Activated T-cell treated with anti-CD3 and anti-CD28 coated beads for 48 hours (primary cell): Measurements from ENCODE around the gene ATP11B.
"Not testable (repeated sequence)": the region's sequence is repeated elsewhere in the genome, so short reads cannot be mapped to it uniquely, and the experiment has no call there.

Experiments
- DNase-seq: peaks from one replicate; pipeline ENCODE4 v3.0.0-alpha.2; 2020; ENCODE audit warnings: low read depth

The ATP11B gene

DNA sequence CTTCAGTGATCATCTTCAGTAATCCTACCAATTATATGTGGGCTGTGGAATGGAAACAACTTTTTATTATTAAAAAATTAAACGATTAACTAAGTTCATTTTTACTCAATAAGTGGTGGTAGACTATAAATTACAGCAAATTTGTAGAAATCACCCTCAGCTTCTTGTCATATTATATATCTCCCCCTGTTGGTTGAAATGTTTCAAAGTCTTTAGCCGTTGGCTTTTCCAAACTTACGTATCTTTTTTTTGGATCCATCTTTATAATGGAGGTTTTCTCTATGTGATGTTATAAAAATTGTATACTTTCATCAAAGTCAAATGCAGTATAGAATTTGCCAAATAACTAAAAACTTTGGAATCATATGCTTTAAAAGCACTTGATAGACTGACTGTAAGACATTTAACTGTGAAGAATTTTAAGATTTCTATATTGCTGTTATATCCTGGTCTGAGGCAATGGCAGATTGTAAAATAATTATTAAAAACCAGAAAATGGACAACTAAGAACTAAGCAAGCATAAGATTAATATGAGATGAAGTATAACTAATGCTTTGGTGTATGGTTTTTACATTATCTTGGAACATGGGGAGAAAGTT is 44.7 kb downstream of the ATP11B start:
- no peak for DNase-seq

DNA sequence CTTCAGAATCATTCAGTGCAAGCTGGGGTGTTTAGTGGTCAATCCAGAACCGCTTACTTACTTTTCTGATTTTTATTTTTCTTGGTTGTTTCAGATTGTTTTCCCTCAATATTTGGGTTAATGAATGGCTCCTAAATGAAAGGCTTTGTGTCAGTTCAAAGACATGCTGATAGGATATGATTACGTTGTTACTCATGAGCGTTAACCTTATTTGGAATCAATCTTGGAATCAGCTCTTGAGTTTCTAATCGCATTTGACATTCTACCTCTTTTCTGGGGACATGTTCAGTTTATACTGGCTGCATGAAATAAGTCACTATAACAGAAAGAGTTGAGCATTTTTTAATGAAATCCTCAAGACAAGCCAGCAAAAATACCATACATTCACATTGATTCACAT is 50.2 kb downstream of the ATP11B start:
- no peak for DNase-seq

DNA sequence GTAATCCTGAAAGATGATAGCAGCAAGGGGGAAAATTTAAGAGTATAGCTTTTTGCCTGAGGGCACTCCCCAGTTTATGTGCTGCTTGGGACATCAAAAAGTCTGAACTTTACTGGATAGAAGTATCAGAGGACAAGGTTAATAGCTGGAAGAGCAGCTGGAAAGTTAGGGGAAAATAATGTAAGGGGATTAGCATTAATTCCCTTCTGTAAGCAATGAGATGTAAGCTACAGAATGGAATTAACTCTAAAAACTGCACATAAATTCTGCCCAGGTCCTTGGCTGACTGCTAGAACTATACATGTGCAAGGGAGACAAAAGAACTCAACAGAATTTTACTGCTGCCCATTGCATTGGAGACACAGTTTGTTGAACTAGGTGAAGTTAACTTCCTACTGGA is 55.6 kb downstream of the ATP11B start:
- DNase-seq = no peak

DNA sequence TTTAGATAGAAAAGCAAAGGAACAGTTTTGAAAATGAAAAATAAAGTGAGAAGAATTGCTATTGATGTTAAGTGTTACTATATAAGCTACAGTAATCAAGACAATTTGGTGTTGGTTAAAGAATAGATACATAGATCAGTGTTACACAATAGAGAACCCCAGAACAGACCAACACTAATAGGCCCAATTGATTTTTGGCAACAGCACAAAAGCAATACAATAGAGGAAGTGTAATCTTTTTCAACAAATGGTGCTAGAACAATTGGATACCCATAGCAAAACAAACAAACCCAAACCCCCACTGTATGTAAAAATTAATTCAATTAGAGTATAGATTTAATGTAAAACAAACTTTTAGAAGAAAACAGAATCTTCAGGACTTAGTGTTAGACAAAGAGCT is 61.8 kb downstream of the ATP11B start:
- no peak for DNase-seq

DNA sequence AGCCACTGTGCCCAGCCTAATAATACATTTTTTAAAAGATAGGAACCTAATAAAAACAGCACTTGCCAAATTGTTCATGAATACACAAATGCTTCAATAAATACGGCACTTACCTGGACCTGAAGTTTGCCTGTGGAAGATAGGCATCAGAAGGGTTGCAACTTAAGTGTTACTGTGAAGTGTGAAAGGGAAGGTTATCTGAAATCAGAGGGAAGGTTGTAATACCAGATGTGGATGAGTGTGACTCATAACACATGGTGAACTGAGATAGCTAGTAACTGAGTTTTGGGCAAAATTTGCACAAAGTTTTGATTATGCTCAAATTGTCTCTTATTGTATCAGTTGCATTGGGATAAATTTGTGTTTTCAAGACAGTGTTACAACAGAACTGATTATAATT is 68.0 kb downstream of the ATP11B start:
- DNase-seq = no peak

DNA sequence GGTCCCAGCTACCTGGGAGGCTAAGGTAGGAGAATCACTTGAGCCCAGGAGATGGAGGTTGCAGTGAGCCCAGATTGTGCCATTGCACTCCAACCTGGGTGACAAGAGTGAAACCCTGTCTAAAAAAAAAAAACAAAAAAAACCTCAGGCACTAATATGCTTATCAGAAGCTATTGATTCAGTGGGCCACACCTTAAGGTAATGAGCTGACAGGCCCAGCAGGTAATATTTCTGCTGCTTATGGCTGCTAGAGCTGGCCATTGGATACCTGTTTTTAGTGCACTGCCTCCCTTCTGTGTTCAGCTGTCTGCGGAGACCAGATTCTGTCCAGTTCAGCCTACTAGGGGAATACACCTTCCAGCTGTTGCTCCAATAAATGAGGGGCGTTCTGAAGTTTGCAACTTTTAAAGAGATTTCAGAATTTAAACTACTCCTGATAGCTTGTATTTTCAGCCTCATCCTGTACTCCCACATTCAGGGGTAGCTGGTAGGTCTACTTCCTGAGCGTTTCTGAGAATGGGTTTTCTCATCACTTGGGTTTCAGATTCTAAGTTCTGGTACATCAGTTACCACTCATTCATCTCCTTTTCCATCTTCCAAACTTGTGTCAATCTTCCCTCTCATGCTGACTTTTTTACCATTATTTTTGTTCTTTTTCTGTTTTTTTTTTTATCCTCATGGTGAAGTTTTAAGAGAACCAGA is 69.0 kb downstream of the ATP11B start:
- no peak for DNase-seq

DNA sequence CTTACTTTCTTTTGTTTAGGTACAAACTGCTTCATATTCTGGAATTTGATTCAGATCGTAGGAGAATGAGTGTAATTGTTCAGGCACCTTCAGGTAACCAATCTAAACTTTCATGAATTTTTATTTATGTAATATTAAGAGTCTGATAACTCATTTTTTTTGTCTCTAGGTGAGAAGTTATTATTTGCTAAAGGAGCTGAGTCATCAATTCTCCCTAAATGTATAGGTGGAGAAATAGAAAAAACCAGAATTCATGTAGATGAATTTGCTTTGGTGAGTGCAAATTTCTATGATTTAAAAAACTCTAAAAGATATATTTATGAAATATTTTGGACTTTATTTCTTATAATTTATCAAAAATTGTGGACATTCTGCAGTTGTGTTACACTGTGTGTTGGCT is 75.8 kb downstream of the ATP11B start:
- DNase-seq = no peak

DNA sequence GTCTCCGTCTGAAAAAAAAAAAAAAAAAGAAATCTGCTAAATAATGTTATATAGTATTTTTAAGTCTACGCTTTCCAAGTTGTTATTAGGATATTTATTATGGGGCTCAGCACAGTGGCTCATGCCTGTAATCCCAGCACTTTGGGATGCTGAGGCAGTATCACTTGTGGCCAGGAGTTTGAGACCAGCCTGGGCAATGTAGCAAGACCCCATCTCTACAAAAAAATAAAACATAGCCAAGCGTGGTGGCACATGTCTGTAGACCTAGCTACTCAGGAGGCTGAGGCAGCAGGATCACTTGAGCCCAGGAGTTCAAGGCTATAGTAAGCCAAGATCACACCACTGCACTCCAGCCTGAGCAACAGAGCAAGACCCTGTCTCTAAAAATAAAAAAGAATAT is 77.6 kb downstream of the ATP11B start:
- DNase-seq = not testable (repeated sequence)

DNA sequence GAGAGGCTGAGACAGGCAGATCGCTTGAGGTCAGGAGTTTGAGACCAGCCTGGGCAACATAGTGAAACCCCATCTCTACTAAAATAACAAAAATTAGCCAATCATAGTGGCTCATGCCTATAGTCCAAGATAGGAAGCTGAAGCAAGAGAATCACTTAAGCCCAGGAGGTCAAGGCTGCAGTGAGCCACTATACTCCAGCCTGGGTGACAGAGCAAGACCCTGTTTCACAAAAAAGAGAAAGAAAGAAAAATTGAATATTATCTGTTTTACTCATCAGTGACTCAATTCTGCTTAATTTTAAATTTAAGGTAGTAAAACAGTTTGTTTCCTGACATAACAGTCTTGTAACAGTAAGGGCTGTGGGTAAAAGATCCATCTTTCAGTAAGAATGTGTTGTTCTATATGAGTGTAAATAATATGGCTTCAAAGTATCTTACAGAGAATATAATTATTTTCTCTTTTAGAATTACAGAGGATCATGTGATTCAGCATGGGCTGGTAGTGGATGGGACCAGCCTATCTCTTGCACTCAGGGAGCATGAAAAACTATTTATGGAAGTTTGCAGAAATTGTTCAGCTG is 85.8 kb downstream of the ATP11B start:
- DNase-seq = no peak

DNA sequence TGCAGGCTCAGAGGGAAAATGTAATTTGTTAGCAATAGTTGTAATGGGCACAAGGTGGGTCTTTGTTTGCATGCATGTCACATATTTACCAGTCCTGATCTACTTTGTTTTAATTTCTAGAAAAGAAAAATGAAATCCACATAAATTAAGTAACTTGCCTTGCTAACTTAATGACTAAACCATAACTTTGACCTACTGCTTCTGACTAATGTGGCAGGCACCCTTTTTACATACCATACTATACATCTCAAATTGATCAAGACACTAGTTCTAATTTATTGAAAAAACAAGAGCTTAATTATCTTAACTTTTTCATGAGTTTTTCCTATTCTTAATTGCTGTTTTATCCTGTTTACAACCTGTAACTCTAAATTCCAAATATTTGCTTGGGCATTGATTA is 93.2 kb downstream of the ATP11B start:
- DNase-seq = no peak

DNA sequence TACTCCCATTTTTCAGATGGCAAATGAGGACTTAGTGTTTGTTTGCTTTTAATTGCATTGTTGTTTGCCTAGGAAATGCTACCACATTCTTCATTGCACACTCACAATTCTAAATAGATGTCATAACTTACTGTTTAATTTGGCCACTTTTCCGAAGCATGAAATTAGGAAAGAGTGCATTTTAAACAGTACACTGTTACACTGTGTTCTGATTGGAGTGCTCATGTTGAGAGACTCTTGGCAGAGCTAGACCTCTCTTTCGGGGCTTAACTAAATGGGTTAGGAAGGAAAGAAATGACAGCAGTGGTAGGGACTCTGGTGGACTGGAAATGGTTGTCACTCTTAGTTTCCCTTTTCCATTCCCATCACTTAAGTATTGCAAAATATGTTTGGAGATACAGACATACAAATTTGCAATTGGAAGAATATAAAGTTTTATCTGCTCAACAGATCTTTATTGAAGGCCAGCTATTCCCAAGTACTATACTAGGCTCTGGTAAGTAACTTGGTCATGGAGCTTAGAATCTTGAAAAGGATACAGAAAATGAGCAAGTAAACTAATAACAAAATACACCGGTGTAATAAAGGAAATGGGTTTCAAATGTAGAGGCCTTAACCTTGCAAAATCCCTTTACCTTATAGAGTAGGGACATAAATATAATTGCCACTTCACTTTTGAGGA is 96.8 kb downstream of the ATP11B start:
- DNase-seq = no peak

DNA sequence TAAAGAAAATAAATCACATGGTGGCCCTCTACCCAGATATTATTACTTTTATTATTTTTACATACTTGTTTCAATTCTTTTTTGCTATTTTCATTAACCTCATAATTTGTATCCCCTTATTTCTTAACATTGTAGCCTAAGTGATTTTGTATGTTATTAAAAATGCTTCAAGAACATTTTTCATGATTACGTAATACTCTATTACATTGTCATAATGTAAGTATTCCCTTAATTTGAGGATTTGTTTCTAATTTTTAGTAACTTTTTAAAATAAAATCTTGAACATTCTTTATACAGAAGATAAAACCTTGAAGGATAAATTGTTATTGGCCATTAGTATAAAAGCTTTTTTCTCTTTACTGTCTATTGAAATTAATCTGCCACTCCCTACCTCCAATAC is 98.1 kb downstream of the ATP11B start:
- DNase-seq = no peak

DNA sequence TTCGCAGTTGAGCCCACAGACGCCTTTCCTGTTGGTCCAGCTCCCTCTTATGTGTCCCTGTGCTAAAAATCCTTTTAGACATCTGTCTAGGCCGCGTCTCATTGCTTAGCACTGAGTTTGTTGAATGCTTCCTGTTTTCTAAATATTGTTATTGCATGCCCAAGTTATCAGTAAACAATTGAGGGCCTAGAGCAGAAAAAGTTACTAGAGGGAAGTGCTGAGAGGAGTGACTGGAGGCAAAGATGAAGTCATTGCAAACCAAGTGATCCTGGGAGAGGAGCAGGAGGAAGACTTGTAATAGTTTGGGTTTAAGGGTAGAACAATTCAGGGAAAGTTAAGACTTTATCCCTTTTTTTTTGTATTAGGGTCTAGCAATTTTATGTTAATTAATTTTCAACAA is 98.9 kb downstream of the ATP11B start:
- DNase-seq = no peak

DNA sequence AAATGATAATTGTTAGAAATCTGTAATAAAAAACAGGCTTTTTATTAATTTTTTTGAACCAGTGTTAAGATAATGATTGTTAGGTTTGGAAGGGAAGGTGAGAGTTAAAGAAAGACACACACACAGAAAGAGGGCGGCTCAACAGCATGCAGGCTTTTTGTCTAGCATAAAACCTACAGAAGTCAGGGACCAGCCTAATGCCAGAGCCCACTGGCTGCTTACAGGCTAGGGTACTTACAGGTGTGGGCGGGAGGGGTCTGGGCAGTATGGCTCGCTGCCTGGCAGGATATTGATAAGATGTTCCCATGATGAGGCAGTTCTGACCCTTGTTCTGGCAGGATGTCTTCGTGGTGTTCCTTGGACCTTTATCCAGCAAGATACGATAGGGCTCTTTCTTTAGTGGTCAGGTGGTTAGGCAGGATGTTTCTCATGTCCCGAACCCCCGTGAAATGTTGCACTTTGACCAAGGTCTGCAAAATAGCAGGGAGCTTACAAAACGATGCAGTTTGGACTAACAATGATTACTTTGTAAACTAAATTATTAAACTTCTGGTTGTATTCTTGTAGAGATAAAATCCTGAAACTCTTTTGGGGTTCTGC is 102.3 kb downstream of the ATP11B start:
- no peak for DNase-seq

DNA sequence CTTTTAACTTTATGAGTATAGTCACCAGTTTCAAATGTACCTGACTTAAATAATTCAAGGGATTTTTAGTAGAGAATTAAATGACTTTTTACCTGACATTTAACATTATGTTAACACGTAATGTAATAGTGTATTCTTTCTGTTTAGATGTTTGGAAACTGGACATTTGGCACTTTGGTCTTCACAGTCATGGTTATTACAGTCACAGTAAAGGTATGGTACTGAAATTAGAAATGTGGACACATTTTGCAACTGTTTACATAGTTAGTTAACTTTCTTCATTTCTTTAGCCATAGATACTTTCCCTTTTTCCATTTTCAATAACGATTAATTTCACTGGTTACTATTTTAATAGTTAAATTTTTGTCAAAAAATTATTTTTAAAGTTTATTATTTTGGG is 103.2 kb downstream of the ATP11B start:
- no peak for DNase-seq

DNA sequence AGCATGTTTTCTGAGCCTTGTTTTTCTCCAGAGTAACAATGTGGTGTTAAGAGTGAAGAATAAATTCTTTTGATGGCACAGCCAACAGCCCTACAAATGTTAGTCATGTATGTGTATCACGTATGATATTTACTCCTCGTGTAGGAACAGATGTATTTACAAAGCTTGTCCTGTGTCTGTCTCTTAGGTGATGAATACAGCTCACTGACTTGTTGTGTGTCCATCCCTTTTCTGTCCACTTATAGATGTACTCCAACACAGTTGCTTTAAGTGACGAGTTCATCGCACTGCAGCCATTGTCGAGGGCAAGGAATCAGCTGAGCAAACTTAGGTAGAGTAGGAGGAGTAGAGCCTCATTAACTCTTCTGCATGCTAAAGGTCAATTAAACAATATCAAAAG is 108.9 kb downstream of the ATP11B start:
- no peak for DNase-seq

DNA sequence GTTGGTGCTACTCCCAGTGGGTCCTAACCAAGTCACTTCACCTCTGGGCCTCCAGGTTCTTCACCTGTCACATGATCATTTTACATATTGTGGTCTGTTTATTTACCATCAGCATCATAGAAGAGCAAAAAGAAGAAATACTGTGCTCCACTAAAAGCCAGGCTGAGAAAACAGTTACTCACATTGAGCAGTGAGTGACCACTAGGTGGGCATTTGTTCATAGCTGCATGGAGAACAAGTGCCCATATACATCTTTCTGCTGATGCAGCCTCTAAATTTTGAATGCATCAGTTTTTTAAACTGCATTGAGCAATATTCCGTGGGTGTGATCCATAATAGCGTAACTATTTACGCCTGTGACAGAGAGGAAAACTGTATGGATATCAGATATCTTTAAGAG is 110.9 kb downstream of the ATP11B start:
- no peak for DNase-seq

DNA sequence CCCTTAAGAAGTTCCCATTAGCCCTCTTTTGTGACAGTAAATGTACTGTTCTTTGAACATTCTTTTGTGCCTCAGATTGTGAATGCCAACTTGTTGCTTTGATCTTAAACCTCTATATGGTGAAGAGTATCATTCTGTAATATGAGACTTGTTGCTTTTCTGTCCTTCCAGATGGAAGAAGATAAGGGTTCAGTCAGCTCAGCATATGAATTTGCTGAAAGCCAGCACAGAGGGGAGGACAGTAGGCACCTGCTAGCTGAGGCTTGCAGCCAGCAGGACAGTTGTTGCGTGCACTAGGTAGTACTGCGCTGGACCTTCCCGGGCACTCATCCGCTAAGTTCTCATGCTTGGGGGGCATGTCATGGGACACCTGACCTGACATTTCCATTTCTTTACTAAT is 112.3 kb downstream of the ATP11B start:
- DNase-seq = no peak

DNA sequence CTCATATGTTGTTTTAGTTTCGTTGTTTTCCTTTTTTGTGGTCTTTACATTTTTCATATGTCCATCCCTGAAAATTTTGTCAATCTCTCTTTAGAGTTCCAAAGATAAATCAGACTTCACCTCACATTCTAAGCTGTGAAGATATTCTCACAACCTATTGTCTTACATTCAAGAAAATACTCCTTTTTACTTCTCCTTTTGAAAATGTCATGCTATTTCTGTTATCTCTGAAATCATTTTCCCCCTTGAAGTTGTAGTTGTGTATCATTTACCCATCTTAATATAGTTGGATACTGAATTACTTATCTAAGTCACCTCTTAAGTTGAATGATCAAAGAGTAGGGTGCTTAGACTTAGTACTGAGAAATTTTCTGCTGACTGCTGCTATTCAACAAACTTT is 112.7 kb downstream of the ATP11B start:
- DNase-seq = no peak

DNA sequence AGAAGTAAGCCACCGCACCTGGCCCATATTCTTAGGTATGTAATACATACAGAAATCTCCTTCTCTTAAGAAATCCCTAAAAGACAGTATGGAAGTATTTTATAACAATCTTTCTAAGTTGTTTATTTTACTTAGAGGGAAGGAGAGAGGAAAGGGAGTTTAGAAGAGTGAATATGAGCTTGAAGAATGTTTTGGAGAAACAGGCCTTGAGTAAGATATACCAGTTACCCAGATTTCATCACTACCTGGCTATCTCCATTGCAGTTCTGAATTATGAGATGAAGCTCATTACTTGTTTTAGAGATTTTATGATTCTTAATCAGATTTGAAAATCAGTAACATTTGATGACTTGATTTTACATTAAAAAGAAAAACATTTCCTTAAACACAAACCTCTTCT is 115.2 kb downstream of the ATP11B start:
- no peak for DNase-seq

DNA sequence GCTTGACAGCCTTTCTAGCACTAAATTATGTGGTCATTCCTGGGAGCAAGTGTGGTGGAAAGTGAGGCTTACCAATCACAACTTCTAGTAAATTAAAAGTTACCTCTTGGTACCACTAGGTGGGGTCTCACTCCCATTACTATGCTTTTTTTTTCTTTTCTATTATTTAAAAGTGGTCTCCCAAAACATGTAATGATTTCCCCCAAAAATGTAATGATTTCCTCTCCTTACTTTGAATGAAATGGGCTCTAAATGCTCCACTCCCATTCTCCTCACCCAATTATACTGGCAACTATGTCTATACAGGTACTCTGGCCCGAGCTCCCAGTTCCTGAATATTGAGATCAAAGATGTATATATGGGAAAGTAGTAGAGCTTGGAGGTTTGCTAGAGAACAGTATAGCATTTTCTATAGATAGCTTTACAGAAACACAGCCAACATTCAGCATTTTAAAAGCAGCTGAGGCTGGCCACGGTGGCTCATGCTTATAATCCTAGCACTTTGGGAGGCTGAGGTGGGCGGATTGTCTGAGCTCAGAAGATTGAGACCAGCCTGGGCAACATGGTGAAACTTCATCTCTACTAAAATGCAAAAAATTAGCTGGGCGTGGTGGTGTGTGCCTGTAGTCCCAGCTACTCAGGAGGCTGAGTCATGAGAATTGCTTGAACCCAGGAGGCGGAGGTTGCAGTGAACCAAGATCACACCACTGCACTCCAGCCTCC is 116.2 kb downstream of the ATP11B start:
- DNase-seq = no peak
